Measurements from ENCODE around the gene TMEM184B. TPM values are rescaled to one million over a fixed set of nuclear protein-coding genes. Genes with fewer than 3 reads are reported as not detected.

The TMEM184B gene
- total RNA-seq, 6 experiments from 2014 or later, result 7.9 to 42.6 (median 16.9) TPM

- no peak for DNase-seq
- WGBS (ENCODE audit: insufficient coverage, low coverage, low lambda C conversion rate, missing lambda C conversion rate), result 20% methylated on average over 3 of the region's 3 CpGs
- Histone ChIP-seq H3K4me3 (no peak overlapping the region), H3K4me1 (peaks cover 0 to 56% (median 23%) of the 10 kb centered on the region in 4 donors), H3K27ac (peak overlapping the region in 2 of 3 donors; percentile 17 to 72), H3K9me3 (no peaks in the 10 kb centered on the region), H3K27me3 (no peaks in the 10 kb centered on the region), H3K36me3 (no peaks in the 10 kb centered on the region)
- TF ChIP-seq CTCF (IDR thresholded peaks at IDR 0.05) (no peak), POLR2A (IDR thresholded peaks at IDR 0.05) (no peak)
- intact Hi-C loops (cut with DNase I), result no loop called here
- peak in 2 of 4 donors; percentile 20 to 33 for ATAC-seq
Measured at GRCh38 chr22:38192475-38192863, 80.3 kb downstream of the TMEM184B start.

GRCh38 chr22:38191731-38192474, 80.9 kb downstream of the TMEM184B start:
- WGBS (ENCODE audit: insufficient coverage, low coverage, low lambda C conversion rate, missing lambda C conversion rate), result 59% methylated on average over 10 of the region's 10 CpGs
- intact Hi-C loops (cut with DNase I), result no loop called here
- TF ChIP-seq CTCF (IDR thresholded peaks at IDR 0.05) (no peak), POLR2A (IDR thresholded peaks at IDR 0.05) (no peak)
- H3K27ac ChIP-seq, result peak overlapping the region in 2 of 3 donors; percentile 17 to 72
- no peak overlapping the region for H3K4me3 ChIP-seq
- ATAC-seq, result peak; percentile 3 to 24 (median 9)
- DNase-seq, result no peak
- no peaks in the 10 kb centered on the region for H3K36me3 ChIP-seq
- no peaks in the 10 kb centered on the region for H3K27me3 ChIP-seq
- no peaks in the 10 kb centered on the region for H3K9me3 ChIP-seq
- H3K4me1 ChIP-seq, result peaks cover 0 to 61% (median 25%) of the 10 kb centered on the region in 4 donors

- intact Hi-C loops (cut with DNase I), result no loop called here
- H3K27me3 ChIP-seq, result no peaks in the 10 kb centered on the region
- H3K36me3 ChIP-seq, result no peaks in the 10 kb centered on the region
- peaks cover 0 to 68% (median 28%) of the 10 kb centered on the region in 4 donors for H3K4me1 ChIP-seq
- WGBS (ENCODE audit: insufficient coverage, low coverage, low lambda C conversion rate, missing lambda C conversion rate), result 75% methylated on average over 5 of the region's 14 CpGs
- TF ChIP-seq CTCF (IDR thresholded peaks at IDR 0.05), result no peak
- peak overlapping the region in 1 of 3 donors; percentile 72 for H3K27ac ChIP-seq
- H3K9me3 ChIP-seq, result no peaks in the 10 kb centered on the region
- ATAC-seq (no peak), DNase-seq (no peak)
- no peak overlapping the region for H3K4me3 ChIP-seq
Measured at GRCh38 chr22:38191055-38191454, 81.8 kb downstream of the TMEM184B start.

GRCh38 chr22:38190581-38190980, 82.2 kb downstream of the TMEM184B start:
- Histone ChIP-seq H3K27me3 (no peaks in the 10 kb centered on the region), H3K27ac (peak overlapping the region in 1 of 3 donors; percentile 72), H3K9me3 (no peaks in the 10 kb centered on the region), H3K4me3 (no peak overlapping the region), H3K4me1 (peaks cover 0 to 68% (median 28%) of the 10 kb centered on the region in 4 donors), H3K36me3 (no peaks in the 10 kb centered on the region)
- WGBS (ENCODE audit: insufficient coverage, low coverage, low lambda C conversion rate, missing lambda C conversion rate), result 27% methylated on average over 6 of the region's 6 CpGs
- intact Hi-C loops (cut with DNase I), result no loop called here
- TF ChIP-seq CTCF (IDR thresholded peaks at IDR 0.05) (no peak), POLR2A (IDR thresholded peaks at IDR 0.05) (no peak)
- ATAC-seq (peak; percentile 33 to 65 (median 54)), DNase-seq (peak in 2 of 3 donors; percentile 80 to 85)
